ENCODE data around the gene CHN2. TPM values are rescaled to one million over a fixed set of nuclear protein-coding genes. Genes with fewer than 3 reads are reported as not detected.

CHN2 gene
- total RNA-seq, 1 experiment from 2014 or later = not detected

GRCh38 chr7:29237489-29237888, 42.9 kb downstream of the CHN2 start:
- H3K4me1 ChIP-seq (replicated peaks; ENCODE audit: insufficient read depth) = no peaks in the 10 kb centered on the region
- intact Hi-C loops (cut with micrococcal nuclease; ENCODE audit: unreplicated experiment) = no loop called here
- H3K4me2 ChIP-seq = no peak overlapping the region
- no peaks in the 10 kb centered on the region for H3K9me3 ChIP-seq (ENCODE audit: insufficient read depth, low read depth)
- H3K9me2 ChIP-seq (ENCODE audit: insufficient read depth) = no peaks in the 10 kb centered on the region
- ChIA-PET POLR2A (ENCODE audit: unreplicated experiment) (no interaction called here), CTCF (no interaction called here)
- no TSS peak for BruUV-seq (replicated peaks)
- TF ChIP-seq CTCF (conservative IDR thresholded peaks at IDR 0.05) (no peak), EZH2 (IDR thresholded peaks at IDR 0.05; ENCODE audit: low read depth) (no peak)
- H2AFZ ChIP-seq = no peak overlapping the region
- H3K4me3 ChIP-seq = no peak overlapping the region
- H3K79me2 ChIP-seq (ENCODE audit: low read depth) = no peaks in the 10 kb centered on the region
- no peaks in the 10 kb centered on the region for H3K27me3 ChIP-seq (ENCODE audit: insufficient read depth, low read depth)
- no peaks in the 10 kb centered on the region for H3K36me3 ChIP-seq (ENCODE audit: low read depth)
- H4K20me1 ChIP-seq (ENCODE audit: insufficient read depth) = no peaks in the 10 kb centered on the region
- no peak overlapping the region for H3K27ac ChIP-seq
- DNase-seq = no peak
- no peaks in the 10 kb centered on the region for H3F3A ChIP-seq (ENCODE audit: insufficient read depth, low read depth)

- TF ChIP-seq CTCF (conservative IDR thresholded peaks at IDR 0.05) (peak; percentile 63), EZH2 (IDR thresholded peaks at IDR 0.05; ENCODE audit: low read depth) (no peak)
- H3K4me1 ChIP-seq (replicated peaks; ENCODE audit: insufficient read depth) = no peaks in the 10 kb centered on the region
- no peak overlapping the region for H3K4me2 ChIP-seq
- H3K27me3 ChIP-seq (ENCODE audit: insufficient read depth, low read depth) = no peaks in the 10 kb centered on the region
- no peaks in the 10 kb centered on the region for H3K9me2 ChIP-seq (ENCODE audit: insufficient read depth)
- ChIA-PET POLR2A (ENCODE audit: unreplicated experiment) (no interaction called here), CTCF (no interaction called here)
- no peaks in the 10 kb centered on the region; the same call in 1 of the 2 replicates for H3K9me3 ChIP-seq (ENCODE audit: insufficient read depth, low read depth)
- no peaks in the 10 kb centered on the region for H3F3A ChIP-seq (ENCODE audit: insufficient read depth, low read depth)
- no peak overlapping the region for H3K27ac ChIP-seq
- BruUV-seq (replicated peaks) = no TSS peak
- no peak for DNase-seq
- no peak overlapping the region for H2AFZ ChIP-seq
- no peaks in the 10 kb centered on the region for H4K20me1 ChIP-seq (ENCODE audit: insufficient read depth)
- intact Hi-C loops (cut with micrococcal nuclease; ENCODE audit: unreplicated experiment) = no loop called here
- no peak overlapping the region for H3K4me3 ChIP-seq
- no peaks in the 10 kb centered on the region for H3K79me2 ChIP-seq (ENCODE audit: low read depth)
- H3K36me3 ChIP-seq (ENCODE audit: low read depth) = no peaks in the 10 kb centered on the region
Observed at GRCh38 chr7:29239638-29240037, 45.1 kb downstream of the CHN2 start.

- H3K9me3 ChIP-seq (ENCODE audit: insufficient read depth, low read depth) = no peaks in the 10 kb centered on the region; the same call in 1 of the 2 replicates
- ChIA-PET CTCF (no interaction called here), POLR2A (ENCODE audit: unreplicated experiment) (no interaction called here)
- no peaks in the 10 kb centered on the region for H3K79me2 ChIP-seq (ENCODE audit: low read depth)
- H3F3A ChIP-seq (ENCODE audit: insufficient read depth, low read depth) = no peaks in the 10 kb centered on the region
- no peaks in the 10 kb centered on the region for H3K36me3 ChIP-seq (ENCODE audit: low read depth)
- H3K27me3 ChIP-seq (ENCODE audit: insufficient read depth, low read depth) = no peaks in the 10 kb centered on the region
- no peak overlapping the region for H3K4me3 ChIP-seq
- TF ChIP-seq EZH2 (IDR thresholded peaks at IDR 0.05; ENCODE audit: low read depth) (no peak), CTCF (conservative IDR thresholded peaks at IDR 0.05) (no peak)
- BruUV-seq (replicated peaks) = no TSS peak
- H3K27ac ChIP-seq = no peak overlapping the region
- H4K20me1 ChIP-seq (ENCODE audit: insufficient read depth) = no peaks in the 10 kb centered on the region
- DNase-seq = no peak
- intact Hi-C loops (cut with micrococcal nuclease; ENCODE audit: unreplicated experiment) = no loop called here
- H3K4me1 ChIP-seq (replicated peaks; ENCODE audit: insufficient read depth) = no peaks in the 10 kb centered on the region
- no peak overlapping the region for H3K4me2 ChIP-seq
- H3K9me2 ChIP-seq (ENCODE audit: insufficient read depth) = no peaks in the 10 kb centered on the region
- no peak overlapping the region for H2AFZ ChIP-seq
Observed at GRCh38 chr7:29242265-29242664, 47.7 kb downstream of the CHN2 start.

Measured in PC-9 (cell line).